ENCODE results near the gene CENPN.

DNA sequence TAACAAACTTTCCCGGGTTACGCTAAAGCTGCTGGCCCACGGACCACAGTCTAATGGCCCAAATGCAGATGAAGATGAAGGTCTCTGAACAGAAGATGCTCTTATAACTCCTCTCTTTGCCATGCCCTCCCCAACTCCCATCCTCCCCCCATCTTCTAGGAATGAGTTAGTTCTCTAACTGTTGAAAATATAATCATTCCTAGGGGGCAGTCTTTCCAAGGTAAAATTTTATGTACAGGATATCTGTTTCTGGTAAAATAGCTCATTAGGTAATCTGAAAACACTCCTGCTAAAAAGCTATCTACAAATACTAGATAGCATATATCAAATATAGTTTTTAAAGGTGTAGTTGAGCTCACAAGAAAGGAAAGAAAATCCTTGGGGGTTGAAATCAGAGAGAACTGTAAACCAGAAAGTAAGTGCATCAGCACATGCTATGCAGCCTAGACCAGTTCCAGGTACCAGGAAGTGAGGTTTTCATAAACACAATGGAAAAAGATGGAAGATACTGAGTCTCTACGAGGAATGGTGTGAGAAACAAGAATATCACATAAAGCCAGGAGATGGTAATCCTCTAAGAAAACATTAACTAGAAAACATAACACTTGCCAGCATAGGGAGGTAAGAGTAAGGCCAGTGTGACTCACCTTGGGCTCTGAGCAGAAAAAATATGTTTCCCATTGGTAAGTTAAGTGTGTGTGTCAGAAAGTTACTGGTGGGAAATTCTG is 38.5 kb upstream of the CENPN start:
- TF ChIP-seq, protein P1, sequence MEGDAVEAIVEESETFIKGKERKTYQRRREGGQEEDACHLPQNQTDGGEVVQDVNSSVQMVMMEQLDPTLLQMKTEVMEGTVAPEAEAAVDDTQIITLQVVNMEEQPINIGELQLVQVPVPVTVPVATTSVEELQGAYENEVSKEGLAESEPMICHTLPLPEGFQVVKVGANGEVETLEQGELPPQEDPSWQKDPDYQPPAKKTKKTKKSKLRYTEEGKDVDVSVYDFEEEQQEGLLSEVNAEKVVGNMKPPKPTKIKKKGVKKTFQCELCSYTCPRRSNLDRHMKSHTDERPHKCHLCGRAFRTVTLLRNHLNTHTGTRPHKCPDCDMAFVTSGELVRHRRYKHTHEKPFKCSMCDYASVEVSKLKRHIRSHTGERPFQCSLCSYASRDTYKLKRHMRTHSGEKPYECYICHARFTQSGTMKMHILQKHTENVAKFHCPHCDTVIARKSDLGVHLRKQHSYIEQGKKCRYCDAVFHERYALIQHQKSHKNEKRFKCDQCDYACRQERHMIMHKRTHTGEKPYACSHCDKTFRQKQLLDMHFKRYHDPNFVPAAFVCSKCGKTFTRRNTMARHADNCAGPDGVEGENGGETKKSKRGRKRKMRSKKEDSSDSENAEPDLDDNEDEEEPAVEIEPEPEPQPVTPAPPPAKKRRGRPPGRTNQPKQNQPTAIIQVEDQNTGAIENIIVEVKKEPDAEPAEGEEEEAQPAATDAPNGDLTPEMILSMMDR (conservative IDR thresholded peaks at IDR 0.05) = no peak
- no peak for TF ChIP-seq EZH2 (IDR thresholded peaks at IDR 0.05; ENCODE audit: low read depth)

Data from PC-9 (cell line).